ENCODE measurements around the gene AFG1L. TPM values are rescaled to one million over a fixed set of nuclear protein-coding genes. Genes with fewer than 3 reads are reported as not detected.
"Not testable (repeated sequence)": the region's sequence is repeated elsewhere in the genome, so short reads cannot be mapped to it uniquely, and the experiment has no call there.

Gene AFG1L
- total RNA-seq, 1 experiment from 2014 or later: 4.9 TPM

- TF ChIP-seq REST (IDR thresholded peaks at IDR 0.05; ENCODE audit: low read depth) (no peak), SRF (IDR thresholded peaks at IDR 0.05; ENCODE audit: low read depth) (no peak), CTCF (IDR thresholded peaks at IDR 0.05 in 2 of 3, conservative IDR thresholded peaks at IDR 0.05 in 1 of 3; ENCODE audit: borderline replicate concordance in 1 of 3, insufficient read depth in 1 of 3, low read depth in 2 of 3, low read length in 2 of 3) (no peak)
These were observed 26.0 kb upstream of the AFG1L start (continued) for GRCh38 chr6:108268845-108269244.

- POLR2A ChIA-PET; RAD21 ChIA-PET (ENCODE audit: low non-redundant PET in 1 of 2, low total read pairs in 2 of 2, uncharacterized antibody in 2 of 2, unreplicated experiment in 2 of 2); DNase-seq (ENCODE audit: low read depth, low spot score); H3K79me2 ChIP-seq (ENCODE audit: insufficient read depth, low read length); H3K36me3 ChIP-seq (ENCODE audit: control insufficient read depth in 1 of 2, insufficient read depth in 2 of 2, low read length in 2 of 2); H3K4me3 ChIP-seq (replicated peaks in 1 of 2; ENCODE audit: low read depth in 1 of 2, low read length in 2 of 2); H3K9ac ChIP-seq (ENCODE audit: low read length); ATAC-seq; H3K9me3 ChIP-seq (ENCODE audit: control insufficient read depth in 1 of 2, insufficient read depth in 1 of 2, low read depth in 1 of 2, low read length in 2 of 2); H2AFZ ChIP-seq (ENCODE audit: low read depth, low read length, poor library complexity, severe bottlenecking); H3K9me2 ChIP-seq (ENCODE audit: insufficient read depth); CTCF ChIA-PET; H3K27me3 ChIP-seq (ENCODE audit: insufficient read depth, low read length); H4K20me1 ChIP-seq (ENCODE audit: insufficient read depth); BruUV-seq (replicated peaks); H3K4me2 ChIP-seq (ENCODE audit: low read length); H3K4me1 ChIP-seq (ENCODE audit: control insufficient read depth in 1 of 2, insufficient read depth in 2 of 2, low read length in 2 of 2); H3K27ac ChIP-seq (ENCODE audit: low read depth, low read length): not testable (repeated sequence)
- intact Hi-C loops (cut with micrococcal nuclease): loop anchor here (10.0 kb wide), 1 partner anchor 155 kb away; no protein-coding TSS in a partner anchor
These were observed 24.9 kb upstream of the AFG1L start for GRCh38 chr6:108269955-108270354.

Measured in HCT116 (cell line).